PC-3 (cell line): ENCODE results near the gene ZNF839. TPM values are rescaled to one million over a fixed set of nuclear protein-coding genes. Genes with fewer than 3 reads are reported as not detected.

Experiments used
- ATAC-seq: fragments of 200-7000 bp; cut with Tn5 transposase; 2 replicates; pipeline ENCODE4 v1.9.1; 2020; ENCODE audit warnings: mild to moderate bottlenecking, moderate library complexity
- BruUV-seq: library from RNA; stranded (reverse); fragments of 400-500 nt; replicated peaks from 2 replicates; lab custom pipeline; 2021; lab: Mats Ljungman, UMichigan
- CTCF ChIA-PET: fragments of 300-600 bp; sonication (Branson Sonifier 250); formaldehyde crosslinking; loops from one replicate; lab custom pipeline; 2022; ENCODE audit warnings: antibody characterized with exemption; lab: Charles Lee
- POLR2A ChIA-PET: fragments of 300-600 bp; sonication (Branson Sonifier 250); formaldehyde crosslinking; loops from one replicate; lab custom pipeline; 2022; ENCODE audit warnings: antibody characterized with exemption; ENCODE audit not compliant: unreplicated experiment; lab: Charles Lee
- DNase-seq: peaks from one replicate; pipeline ENCODE4 v3.0.0-alpha.2; 2015
- H2AFZ ChIP-seq: fragments of 300-600 bp; sonication (generic); 2 replicates; pipeline ENCODE4 v1.6.0; 2016; ENCODE audit warnings: antibody characterized with exemption, low read length
- H3F3A ChIP-seq: fragments of 300-600 bp; sonication (generic); one replicate; pipeline ENCODE4 v1.6.0; 2017; ENCODE audit warnings: antibody characterized with exemption, low read length, control low read depth, mild to moderate bottlenecking; ENCODE audit not compliant: unreplicated experiment
- H3K27ac ChIP-seq: fragments of 300-600 bp; sonication (generic); 2 replicates; pipeline ENCODE4 v1.5.1; 2016; ENCODE audit warnings: mild to moderate bottlenecking, low read length
- H3K27me3 ChIP-seq: fragments of 300-600 bp; sonication (generic); 2 replicates; pipeline ENCODE4 v1.6.1; 2016; ENCODE audit warnings: low read length, mixed read lengths
- H3K36me3 ChIP-seq: fragments of 300-600 bp; sonication (generic); 2 replicates; pipeline ENCODE4 v1.6.1; 2016; ENCODE audit warnings: low read depth, mixed run types, low read length, mixed read lengths
- H3K4me1 ChIP-seq: fragments of 300-600 bp; sonication (generic); 2 replicates; pipeline ENCODE4 v1.5.1; 2016; ENCODE audit warnings: low read length; ENCODE audit not compliant: insufficient read depth
- H3K4me2 ChIP-seq: fragments of 300-600 bp; sonication (generic); 2 replicates; pipeline ENCODE4 v1.6.0; 2016; ENCODE audit warnings: low read length
- H3K4me3 ChIP-seq: fragments of 300-600 bp; sonication (generic); 2 replicates; pipeline ENCODE4 v1.5.1; 2016; ENCODE audit warnings: mild to moderate bottlenecking, low read length, mixed read lengths
- H3K79me2 ChIP-seq: fragments of 300-600 bp; sonication (generic); 2 replicates; pipeline ENCODE4 v1.6.1; 2017; ENCODE audit warnings: low read length, mixed read lengths
- H3K9ac ChIP-seq: fragments of 300-600 bp; sonication (generic); 2 replicates; pipeline ENCODE4 v1.6.0; 2016; ENCODE audit warnings: mild to moderate bottlenecking, low read length
- H3K9me2 ChIP-seq: fragments of 300-600 bp; sonication (generic); replicated peaks from 2 replicates; pipeline ENCODE4 v1.6.1; 2016; ENCODE audit warnings: mixed run types, low read length, mixed read lengths
- H3K9me3 ChIP-seq: fragments of 300-600 bp; sonication (generic); 2 replicates; pipeline ENCODE4 v1.6.1; 2016; ENCODE audit warnings: low read length, mixed read lengths
- H4K20me1 ChIP-seq: fragments of 300-600 bp; sonication (generic); 2 replicates; pipeline ENCODE4 v1.6.1; 2016; ENCODE audit warnings: low read length, mixed read lengths
- EZH2 ChIP-seq: fragments of 300-600 bp; sonication (generic); IDR thresholded peaks from one replicate; pipeline ENCODE4 v1.6.1; 2017; ENCODE audit warnings: antibody characterized with exemption, mild to moderate bottlenecking, low read length; ENCODE audit not compliant: unreplicated experiment
- EZH2phosphoT487 ChIP-seq: fragments of 300-600 bp; sonication (generic); IDR thresholded peaks from 2 replicates; pipeline ENCODE4 v1.6.1; 2018; ENCODE audit warnings: mild to moderate bottlenecking, antibody characterized with exemption, low read length, borderline replicate concordance
- intact Hi-C: fragments of 100-400 bp; cut with micrococcal nuclease; formaldehyde crosslinking; loops from 2 replicates; pipeline ENCODE4 v1.9.0; 2023
- total RNA-seq: library from RNA; depleted of rRNA; stranded (reverse); fragments of >200 nt; gene quantifications from 2 replicates; pipeline ENCODE4 v1.2.3, GENCODE V29; 2014
- TF ChIP-seq, protein P1 (sequence below): fragments of 300-600 bp; sonication (generic); conservative IDR thresholded peaks from 2 replicates; pipeline ENCODE4 v1.5.1; 2017; ENCODE audit warnings: antibody characterized with exemption, low read depth, mild to moderate bottlenecking, low read length

The ZNF839 gene
- total RNA-seq, 1 experiment from 2014 or later, result 13.2 TPM

DNA sequence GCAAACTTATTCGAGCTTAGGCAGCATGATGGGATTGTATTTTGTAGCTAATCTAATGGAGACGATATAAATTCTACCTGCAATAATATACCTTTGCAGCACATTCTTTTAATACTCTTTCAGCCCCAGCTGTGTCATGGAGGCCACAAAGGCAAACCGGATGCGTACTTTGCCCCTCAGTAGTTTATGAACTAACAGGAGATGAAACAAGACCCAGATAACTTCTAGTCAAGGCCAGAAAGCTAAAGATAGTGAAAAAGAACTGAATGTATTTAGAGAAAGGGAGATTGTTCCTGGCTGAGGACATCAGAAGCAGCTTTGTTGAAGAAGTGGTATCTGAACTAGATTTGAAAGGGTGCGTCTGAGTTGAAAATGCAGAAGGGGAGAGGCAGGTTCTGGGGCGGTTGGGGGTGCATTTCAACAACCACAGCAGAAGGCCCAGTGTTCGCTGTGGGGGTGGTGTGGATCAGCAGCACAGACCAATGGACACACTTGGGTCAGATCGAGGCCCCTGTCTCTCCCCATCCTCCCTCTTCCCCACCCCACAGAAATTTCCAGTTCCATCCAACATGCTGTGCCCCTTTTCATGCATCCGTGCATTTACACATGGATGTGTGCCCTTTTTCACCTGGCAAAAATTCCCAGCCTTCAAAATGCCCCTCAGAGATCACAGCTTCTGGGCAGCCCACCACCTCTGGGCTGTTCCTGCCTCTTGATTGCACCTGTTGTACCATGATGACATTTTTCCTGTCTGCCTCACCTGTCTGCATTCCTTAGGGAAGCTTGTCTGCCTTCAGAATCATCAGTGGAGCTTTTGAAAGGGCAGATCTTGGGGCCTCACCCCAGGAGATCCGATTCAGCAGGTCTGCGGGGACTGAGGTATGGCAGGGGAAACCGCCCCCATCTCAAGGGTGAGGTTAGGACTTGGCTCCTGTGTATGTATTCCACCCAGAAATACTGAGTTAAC, 2.2 kb downstream of the ZNF839 start:
- DNase-seq (no peak), ATAC-seq (no peak)
- no peak overlapping the region for H3K4me3 ChIP-seq
- no peak overlapping the region for H2AFZ ChIP-seq
- intact Hi-C loops, result no loop called here
- peaks cover 9% of the 10 kb centered on the region; the same call in 1 of the 2 replicates for H3K36me3 ChIP-seq
- no peak overlapping the region for H3K27ac ChIP-seq
- H4K20me1 ChIP-seq, result no peaks in the 10 kb centered on the region
- BruUV-seq, result no TSS peak
- no peaks in the 10 kb centered on the region for H3F3A ChIP-seq
- H3K4me2 ChIP-seq, result no peak overlapping the region
- H3K9ac ChIP-seq, result no peak overlapping the region
- H3K79me2 ChIP-seq, result peaks cover 33% of the 10 kb centered on the region
- no peaks in the 10 kb centered on the region for H3K9me3 ChIP-seq
- TF ChIP-seq EZH2 (no peak), EZH2phosphoT487 (no peak)
- TF ChIP-seq, protein P1, sequence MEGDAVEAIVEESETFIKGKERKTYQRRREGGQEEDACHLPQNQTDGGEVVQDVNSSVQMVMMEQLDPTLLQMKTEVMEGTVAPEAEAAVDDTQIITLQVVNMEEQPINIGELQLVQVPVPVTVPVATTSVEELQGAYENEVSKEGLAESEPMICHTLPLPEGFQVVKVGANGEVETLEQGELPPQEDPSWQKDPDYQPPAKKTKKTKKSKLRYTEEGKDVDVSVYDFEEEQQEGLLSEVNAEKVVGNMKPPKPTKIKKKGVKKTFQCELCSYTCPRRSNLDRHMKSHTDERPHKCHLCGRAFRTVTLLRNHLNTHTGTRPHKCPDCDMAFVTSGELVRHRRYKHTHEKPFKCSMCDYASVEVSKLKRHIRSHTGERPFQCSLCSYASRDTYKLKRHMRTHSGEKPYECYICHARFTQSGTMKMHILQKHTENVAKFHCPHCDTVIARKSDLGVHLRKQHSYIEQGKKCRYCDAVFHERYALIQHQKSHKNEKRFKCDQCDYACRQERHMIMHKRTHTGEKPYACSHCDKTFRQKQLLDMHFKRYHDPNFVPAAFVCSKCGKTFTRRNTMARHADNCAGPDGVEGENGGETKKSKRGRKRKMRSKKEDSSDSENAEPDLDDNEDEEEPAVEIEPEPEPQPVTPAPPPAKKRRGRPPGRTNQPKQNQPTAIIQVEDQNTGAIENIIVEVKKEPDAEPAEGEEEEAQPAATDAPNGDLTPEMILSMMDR, result no peak
- peaks cover 27% of the 10 kb centered on the region for H3K4me1 ChIP-seq
- ChIA-PET CTCF (interaction anchor here (0.8 kb wide), 1 partner anchor 100 kb away, joined by 4 read pairs; no protein-coding TSS in a partner anchor), POLR2A (no interaction called here)
- no peaks in the 10 kb centered on the region for H3K9me2 ChIP-seq
- no peaks in the 10 kb centered on the region for H3K27me3 ChIP-seq

DNA sequence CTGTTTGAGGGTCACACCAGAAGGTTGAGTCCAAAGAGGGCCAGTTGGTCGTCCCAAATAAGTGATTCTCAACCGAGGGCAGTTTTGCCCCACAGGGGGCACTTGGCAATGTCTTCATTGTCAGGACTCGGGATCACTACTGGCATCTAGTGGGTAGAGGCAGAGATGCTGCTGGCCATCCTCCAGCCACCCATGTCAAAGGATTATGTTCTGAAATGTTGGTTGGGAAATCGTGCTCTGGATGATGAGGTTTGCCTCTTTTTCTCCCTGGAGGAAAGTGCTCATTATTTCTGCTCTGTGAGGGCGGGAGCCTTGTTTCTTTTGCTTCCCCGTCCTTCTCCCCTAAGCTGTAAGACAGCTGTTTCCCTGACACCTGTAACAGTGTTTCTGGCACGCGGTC, 3.6 kb downstream of the ZNF839 start:
- H3F3A ChIP-seq, result no peaks in the 10 kb centered on the region
- no peaks in the 10 kb centered on the region for H3K27me3 ChIP-seq
- no peak overlapping the region for H3K4me2 ChIP-seq
- H3K9me2 ChIP-seq, result no peaks in the 10 kb centered on the region
- peaks cover 19% of the 10 kb centered on the region for H3K4me1 ChIP-seq
- CTCF ChIA-PET, result no interaction called here
- H3K9me3 ChIP-seq, result no peaks in the 10 kb centered on the region
- no peak overlapping the region for H3K4me3 ChIP-seq
- ATAC-seq (peak; percentile 28), DNase-seq (peak; percentile 84)
- no peak overlapping the region for H3K27ac ChIP-seq
- POLR2A ChIA-PET, result no interaction called here
- no peak for TF ChIP-seq EZH2
- TF ChIP-seq, protein P1, result peak; percentile 85
- H3K9ac ChIP-seq, result no peak overlapping the region
- BruUV-seq, result no TSS peak
- intact Hi-C loops, result no loop called here
- H2AFZ ChIP-seq, result no peak overlapping the region
- H3K79me2 ChIP-seq, result peaks cover 27% of the 10 kb centered on the region
- peaks cover 9% of the 10 kb centered on the region; the same call in 1 of the 2 replicates for H3K36me3 ChIP-seq
- H4K20me1 ChIP-seq, result no peaks in the 10 kb centered on the region

DNA sequence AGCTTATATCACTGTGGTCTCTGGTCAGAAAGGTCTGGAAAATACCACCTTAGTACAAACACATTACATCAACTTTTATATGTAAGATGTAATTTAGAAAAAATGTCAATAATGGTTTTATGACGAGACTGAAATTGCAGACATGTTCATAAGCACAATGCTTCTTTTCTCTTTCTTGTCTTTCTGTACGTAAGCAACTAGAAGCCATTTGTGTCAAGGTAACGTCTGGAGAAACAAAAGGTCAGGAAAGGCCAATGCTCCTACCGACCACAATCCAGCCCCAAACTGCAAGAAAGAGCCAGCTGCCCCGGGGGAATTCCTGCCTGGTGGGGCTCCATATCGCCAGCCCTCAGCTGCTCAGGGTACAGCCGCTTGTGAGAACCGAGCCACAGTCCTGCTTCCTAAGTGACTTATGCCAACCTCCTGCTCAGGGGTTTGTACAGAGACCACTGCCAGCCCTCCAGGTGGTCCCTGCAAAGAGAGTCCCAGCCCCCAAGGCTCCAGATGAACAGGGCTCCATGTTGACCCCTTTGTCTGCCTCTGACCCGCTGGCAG, 6.3 kb downstream of the ZNF839 start:
- ATAC-seq (no peak), DNase-seq (no peak)
- no peak overlapping the region for H3K27ac ChIP-seq
- H3K36me3 ChIP-seq, result peaks cover 9% of the 10 kb centered on the region; the same call in 1 of the 2 replicates
- ChIA-PET POLR2A (no interaction called here), CTCF (no interaction called here)
- no TSS peak for BruUV-seq
- H3K4me1 ChIP-seq, result no peaks in the 10 kb centered on the region
- H4K20me1 ChIP-seq, result no peaks in the 10 kb centered on the region
- H3K9me3 ChIP-seq, result no peaks in the 10 kb centered on the region
- no peaks in the 10 kb centered on the region for H3K9me2 ChIP-seq
- H2AFZ ChIP-seq, result no peak overlapping the region
- H3K27me3 ChIP-seq, result no peaks in the 10 kb centered on the region
- H3K9ac ChIP-seq, result no peak overlapping the region
- no peak overlapping the region for H3K4me3 ChIP-seq
- TF ChIP-seq, protein P1, result no peak
- TF ChIP-seq EZH2, result no peak
- TF ChIP-seq EZH2phosphoT487, result no peak
- H3K79me2 ChIP-seq, result peaks cover 5% of the 10 kb centered on the region
- intact Hi-C loops, result no loop called here
- no peaks in the 10 kb centered on the region for H3F3A ChIP-seq
- H3K4me2 ChIP-seq, result no peak overlapping the region
